HG03460 (cell line): ENCODE measurements around the gene PAK2.
"Not testable (repeated sequence)": the region's sequence is repeated elsewhere in the genome, so short reads cannot be mapped to it uniquely, and the experiment has no call there.

Experiments
- ATAC-seq: cut with Tn5 transposase; IDR thresholded peaks from one replicate; pipeline ENCODE4 v1.9.1; 2021; ENCODE audit not compliant: unreplicated experiment

The PAK2 gene

DNA sequence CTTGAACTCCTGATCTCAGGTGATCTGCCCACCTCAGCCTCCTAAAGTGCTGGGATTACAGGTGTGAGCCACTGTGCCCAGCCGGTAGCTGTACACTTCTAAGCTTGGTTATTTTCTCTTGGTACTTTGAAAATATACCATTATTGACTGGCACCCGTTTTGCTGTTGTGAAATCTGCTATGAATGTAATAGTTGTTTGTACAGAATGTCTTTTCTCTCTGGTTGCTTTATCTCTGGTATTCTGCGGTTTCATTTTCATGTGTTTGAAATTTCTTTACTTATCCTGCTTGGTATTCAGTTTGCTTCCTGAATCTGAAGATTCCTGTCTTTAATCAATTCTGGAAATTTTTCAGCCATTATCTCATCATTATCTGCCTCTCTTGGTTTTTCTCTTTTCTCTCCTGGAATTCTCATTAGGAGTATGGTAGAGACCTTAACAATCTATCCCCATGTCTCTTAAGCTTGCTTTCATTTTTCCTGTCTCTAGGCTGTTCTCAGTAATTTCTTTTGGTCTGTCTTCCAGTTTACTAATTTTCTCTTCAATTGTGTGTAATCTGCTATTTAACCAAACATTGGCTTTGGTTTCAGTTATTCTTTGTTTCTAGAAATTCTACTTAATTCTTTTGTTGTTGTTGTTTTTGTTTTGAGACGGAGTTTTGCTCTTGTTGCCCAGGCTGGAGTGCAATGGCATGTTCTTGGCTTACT, 2.8 kb upstream of the PAK2 start:
- no peak for ATAC-seq

DNA sequence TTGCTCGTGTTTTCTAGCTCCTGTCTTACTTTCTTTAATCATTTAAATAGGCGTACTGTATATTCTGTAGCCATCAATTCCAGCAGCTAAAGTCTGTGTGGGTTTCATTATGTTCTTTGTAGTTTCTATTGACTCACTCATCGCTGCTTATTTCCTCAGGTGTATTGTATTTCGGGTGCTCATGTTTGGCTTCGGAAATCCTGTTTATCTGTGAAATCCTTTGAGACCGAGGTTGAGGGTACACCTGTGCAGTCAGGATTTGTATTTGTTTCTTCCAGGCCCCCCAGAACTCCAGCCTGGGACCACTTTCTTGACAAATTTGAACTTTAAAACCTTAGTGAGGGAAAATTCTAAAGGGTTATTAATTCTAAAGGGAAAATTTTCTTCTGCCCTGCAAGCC, 2.0 kb upstream of the PAK2 start:
- no peak for ATAC-seq

DNA sequence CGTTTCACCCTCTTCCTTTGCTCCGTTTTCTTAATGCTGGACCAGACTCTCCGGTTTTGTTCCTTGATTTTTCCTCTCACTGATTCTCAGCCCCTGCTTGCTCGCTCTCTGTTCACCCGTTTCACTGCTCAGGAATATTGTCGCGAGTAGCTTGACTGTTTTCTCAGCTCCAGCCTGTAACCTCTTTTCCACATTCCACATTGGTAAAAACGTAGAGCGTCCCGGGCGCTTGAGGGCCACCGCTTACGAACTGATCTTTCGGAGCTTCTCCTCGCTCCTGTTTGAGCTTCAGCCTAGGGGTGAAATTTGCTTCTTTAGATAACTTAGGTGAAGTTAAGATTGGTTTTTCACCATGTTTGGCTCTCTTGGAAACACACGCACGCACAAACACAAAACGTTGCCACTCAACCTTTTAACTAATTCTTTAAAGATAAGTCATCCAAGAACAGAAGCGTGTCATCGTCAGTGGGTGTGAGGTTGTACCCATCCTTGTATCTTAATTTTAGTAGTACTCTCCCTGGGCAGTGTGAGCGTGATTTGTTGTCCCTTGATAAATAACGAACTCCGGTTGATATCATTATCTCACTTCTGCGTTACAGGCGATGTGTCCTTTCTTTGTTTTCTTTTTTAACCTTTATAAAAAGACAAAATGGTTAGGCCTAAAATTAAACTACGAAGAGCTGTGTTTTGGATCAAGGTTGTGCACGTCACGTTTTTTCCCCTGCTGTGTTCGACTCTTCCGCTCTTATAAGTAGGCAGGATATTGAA, 1.0 kb downstream of the PAK2 start:
- ATAC-seq = no peak

DNA sequence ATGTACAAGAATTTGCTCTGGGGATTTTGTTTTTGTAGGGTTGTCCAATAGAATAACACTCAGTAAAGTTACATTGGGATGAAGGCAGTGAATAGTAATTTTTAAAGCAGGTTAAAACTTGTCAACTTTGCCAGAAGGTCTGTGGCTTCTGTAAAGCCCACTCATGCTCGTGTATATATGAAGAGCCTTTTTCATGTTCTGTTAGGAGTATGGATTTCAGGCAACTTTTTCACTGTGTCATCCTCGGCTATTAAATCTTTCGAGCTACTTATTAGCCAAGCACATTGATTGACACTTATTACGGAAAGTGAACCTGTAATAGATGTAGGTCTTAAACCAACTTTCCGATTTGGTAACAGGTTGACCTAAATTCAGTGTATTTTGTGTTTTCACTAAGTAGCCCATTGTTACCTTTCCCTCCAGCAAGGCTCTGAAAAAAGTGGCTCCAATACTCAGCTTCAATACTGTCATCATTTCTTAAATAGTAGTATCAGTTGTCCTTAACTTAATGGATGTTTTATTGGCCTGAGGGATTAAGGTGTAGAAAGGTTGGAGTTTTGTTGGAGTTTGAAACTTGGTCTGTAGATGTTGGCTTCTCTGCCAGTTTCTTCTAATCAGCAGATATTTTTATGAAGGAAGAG, 1.7 kb downstream of the PAK2 start:
- ATAC-seq = no peak

DNA sequence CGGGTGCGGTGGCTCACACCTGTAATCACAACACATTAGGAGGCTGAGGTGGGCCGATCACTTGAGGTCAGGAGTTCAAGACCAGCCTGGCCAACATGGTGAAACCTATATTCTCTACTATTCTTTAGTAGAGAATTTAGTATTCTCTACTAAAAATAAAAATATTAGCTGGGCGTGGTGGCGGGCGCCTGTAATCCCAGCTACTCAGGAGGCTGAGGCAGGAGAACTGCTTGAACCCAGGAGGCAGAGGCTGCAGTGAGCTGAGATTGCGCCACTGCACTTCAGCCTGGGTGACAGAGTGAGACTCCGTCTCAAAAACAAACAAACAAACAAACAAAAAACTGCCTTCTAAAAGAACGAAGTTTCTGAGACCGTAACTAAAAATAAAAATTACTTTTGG, 3.9 kb downstream of the PAK2 start:
- not testable (repeated sequence) for ATAC-seq

DNA sequence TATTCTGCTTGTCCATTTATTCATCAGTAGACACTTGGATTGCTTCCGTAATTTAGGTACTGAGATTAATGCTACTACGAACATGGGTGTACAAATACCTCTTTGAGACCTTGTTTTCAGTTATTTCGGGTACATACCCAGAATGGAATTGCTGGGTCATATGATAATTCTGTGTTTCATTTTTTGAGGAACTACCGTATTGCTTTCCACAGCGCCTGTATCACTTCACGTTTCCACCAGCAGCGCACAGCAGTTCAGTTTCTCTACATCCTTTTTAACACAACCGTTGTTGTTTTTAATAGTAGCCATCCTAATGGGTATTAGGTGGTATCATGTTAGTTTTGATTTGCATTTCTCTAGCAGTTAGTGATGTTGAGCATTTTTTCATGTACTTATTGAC, 9.5 kb downstream of the PAK2 start:
- no peak for ATAC-seq

DNA sequence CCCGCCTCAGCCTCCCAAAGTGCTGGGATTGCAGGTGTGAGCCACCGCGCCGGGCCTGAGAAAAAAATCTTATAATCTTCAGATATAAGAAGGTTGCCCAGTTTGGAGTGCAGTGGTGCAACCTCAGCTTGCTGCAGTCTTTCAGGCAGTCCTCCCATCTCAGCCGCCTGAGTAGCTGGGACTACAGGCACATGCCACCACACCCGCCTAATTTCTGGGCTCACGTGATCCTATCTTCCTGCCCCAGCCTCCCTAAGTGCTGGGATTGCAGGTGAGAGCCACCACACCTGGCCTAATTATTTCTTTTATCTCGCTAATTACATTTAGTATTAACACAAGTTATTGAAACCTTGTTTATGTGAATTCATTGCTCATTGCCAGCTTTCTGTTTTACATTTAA, 13.5 kb downstream of the PAK2 start:
- ATAC-seq = no peak

DNA sequence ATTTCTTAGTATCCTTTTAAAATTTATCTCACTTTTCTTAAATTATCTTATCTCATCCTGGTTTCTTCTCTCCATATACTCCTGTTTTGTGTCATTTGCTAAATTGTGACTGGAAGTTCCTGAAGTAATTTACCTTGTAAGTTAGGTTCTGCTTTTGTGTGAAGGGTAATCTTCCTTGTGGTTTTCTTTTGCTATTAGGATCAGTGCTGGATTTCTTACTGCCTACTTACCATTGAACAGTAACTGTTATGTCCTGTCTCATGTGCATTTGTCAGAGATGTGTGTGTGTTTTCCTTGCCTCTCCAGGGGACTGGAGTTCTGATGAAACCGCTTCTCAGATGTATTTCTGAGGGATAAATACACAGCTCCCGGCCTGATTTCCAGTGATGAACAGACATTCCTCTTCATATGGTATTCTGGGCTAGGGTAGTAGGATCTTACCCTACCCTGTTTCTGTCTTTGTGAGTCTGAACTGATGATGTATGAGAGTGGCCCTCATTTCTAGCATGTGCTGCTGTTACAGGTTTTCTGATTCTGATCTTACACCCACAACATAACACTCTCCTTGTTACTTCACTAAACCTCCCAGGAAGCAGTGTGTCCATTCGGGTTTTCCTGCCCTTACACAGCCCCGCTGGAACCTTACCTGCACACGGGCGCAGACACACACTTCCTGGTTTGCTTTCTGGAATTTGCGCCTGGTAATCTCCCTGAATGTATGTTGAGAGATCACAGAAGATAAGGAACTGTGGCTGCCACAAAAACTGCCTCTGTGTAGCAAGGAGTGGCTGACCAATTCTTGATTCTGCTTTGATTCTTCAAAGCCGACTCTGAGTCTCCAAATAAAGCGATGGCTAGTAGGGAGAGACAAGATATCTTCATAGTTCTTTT, 14.7 kb downstream of the PAK2 start:
- no peak for ATAC-seq

DNA sequence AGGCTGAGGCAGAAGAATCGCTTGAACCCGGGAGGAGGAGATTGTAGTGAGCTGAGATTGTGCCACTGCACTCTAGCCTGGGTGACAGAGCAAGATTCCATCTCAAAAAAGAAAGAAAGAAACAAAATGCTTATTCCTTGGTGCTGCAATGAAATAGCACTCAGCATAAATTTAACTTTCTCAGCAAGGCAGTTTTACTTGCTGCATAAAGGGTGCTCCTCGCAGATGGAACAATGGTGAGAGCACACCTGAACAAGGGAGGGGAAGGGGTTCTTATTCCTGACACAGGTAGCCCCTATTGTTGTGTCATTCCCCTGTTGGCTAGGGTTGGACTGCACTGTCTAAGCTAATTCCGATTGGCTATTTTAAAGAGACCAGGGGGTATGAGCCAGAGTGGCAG, 17.1 kb downstream of the PAK2 start:
- ATAC-seq = no peak

DNA sequence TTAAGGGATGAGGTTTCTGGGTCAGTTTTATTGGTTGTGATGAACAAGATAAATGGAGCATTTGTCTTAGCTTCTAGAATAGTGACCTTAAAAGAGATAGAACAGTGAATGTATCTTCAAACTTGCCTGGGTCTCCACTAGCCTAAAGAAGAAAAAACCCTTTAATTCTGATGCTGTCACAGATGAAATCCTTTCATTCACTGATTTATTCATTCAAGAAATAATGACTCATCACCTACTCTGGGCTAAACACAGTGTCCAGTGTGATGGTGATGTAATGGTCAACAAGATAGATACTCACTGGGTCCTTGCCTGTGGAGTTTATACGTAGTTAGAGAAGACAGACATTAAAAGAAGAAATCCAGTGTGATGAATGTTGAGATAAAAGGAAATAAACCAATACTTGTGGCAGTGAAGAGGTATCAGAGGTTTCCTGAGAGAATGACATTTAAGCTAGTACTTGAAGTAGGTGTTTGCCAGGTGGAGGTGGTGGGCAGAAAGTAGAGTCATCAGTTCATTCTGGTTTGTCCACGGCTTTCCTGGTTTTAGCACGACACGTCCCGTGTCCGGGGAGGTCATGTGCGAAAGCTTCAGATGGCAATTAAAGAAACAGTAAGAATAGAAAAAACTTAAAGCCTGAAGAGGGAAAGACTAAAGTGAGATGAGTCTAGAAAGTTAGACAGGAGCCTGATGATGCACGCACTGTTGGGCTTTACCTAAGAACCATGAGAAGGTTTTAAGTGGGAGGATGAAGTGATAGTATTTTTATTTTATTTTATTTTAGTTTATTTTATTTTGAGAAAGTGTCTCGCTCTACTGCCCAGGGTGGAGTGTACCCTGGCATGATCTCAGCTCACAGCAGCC, 18.5 kb downstream of the PAK2 start:
- no peak for ATAC-seq

DNA sequence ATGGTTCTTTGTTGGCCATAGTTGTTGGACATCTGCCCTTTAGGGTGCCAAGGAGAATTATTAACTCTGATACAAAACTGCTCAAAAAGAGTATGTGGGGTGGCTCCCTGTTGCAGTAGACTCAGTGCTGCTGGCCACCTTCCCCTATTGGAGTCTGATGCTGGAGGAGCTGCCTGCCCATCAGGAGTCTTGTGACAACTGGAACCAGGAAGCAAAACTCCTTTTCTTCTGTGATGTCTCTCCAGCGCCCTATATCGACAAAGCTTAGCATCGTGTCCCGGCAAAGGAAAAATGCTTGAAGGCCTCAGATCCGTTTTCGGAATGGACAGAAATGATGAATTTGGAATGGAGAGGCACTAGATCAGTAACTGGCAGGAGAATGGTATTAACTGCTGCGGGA, 23.5 kb downstream of the PAK2 start:
- ATAC-seq = no peak

DNA sequence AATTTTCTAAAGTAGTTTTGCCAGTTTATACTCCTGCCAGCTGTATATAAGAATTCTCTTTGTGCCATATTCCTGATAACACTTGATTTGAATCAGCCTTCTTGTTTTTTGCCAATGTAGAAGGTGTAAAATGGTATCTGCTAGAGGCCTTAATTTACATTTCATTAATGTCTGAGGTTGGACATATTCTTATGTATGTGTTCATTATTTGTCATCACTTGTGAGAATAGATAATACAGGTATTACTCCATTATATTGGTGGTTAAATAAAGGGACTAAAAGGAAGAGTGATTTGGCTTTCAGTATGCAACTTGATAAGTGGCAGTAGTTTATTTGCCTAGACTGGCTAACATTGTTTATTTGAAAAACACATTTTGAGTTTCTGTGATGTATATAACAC, 25.8 kb downstream of the PAK2 start:
- no peak for ATAC-seq

DNA sequence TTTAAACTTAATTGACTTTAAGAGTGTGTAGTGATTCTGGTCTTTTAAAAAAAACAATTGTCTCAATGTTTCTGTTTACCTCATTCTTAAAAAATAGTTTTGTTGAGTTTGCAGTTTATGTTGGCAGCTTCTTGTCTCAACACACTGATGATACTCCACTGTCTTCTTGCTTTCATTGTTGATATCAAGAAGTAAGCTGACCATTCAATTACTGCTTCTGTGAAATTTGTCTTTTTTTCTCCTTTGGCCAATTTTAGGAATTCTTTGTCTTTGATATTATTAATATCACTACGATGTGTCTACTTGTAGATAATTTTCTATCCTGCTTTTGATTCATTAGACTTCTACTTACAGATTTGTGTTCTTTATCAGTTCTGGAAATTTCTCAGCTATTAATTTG, 31.4 kb downstream of the PAK2 start:
- ATAC-seq = no peak

DNA sequence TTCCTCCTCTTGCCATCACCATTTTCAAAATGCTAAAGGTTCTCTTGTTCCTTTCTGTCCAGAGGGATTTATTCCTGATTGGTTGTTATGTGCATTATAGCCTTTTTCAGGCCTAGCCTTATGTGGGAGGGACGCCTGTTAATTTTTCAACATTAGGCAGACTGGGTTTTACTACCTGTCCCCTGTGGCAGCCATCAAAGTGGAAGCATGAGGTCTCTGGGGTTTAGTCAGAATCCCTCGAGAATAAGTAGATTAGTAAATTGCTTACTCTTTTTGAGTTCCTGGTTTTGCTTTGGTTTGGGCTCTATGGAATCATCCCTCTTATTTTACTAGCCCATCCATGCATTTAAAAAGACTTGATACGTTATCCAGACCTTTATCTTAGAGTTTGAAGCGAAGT, 32.4 kb downstream of the PAK2 start:
- no peak for ATAC-seq

DNA sequence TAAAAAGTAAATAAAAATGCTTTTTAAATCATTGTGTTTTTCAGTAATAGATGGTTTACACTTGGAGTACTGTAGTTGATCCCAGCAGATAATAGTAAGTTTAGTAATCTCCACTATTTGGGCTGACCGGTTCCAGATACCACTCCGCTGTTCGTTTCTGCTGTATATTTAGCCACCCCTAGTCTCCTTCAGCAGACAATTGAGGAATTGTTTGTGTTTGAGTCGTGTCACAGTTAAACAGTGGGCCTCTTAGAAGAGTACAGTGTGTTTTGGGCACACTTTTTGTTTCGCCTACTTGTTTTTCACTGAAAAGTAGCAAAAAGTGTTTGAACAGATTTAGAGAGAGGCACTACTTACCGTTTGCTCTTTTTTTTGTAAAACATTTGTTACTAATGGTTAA, 33.2 kb downstream of the PAK2 start:
- no peak for ATAC-seq

DNA sequence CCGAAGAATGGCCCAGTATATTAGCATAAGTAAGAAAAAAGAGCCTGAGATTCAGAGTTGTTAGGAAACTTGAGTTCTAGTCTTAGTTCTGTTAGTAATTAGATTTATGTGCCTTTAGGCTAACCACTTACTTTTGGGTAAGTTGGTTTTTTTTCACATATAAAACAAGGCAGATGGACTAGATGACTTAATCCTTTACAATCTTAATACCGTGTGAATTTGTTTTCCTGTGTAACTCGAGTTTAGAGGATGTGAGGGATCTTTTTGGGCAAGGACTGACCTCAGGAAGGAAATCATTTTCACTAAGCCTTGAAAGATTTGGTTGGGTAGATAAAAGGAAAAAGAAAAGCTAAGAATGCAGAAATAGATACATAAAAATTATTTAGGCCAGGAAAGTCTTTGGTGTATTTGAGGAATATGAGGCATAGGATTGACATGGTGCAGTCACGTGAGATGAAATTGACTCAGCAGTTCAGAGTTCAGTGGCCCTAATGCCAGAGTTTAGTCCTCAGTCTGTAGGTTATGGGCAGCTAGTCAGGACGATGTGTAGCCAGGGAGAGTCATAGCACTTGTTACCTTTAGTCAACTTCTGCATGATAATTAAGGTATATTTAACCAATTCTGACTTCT, 34.6 kb downstream of the PAK2 start:
- ATAC-seq = no peak

DNA sequence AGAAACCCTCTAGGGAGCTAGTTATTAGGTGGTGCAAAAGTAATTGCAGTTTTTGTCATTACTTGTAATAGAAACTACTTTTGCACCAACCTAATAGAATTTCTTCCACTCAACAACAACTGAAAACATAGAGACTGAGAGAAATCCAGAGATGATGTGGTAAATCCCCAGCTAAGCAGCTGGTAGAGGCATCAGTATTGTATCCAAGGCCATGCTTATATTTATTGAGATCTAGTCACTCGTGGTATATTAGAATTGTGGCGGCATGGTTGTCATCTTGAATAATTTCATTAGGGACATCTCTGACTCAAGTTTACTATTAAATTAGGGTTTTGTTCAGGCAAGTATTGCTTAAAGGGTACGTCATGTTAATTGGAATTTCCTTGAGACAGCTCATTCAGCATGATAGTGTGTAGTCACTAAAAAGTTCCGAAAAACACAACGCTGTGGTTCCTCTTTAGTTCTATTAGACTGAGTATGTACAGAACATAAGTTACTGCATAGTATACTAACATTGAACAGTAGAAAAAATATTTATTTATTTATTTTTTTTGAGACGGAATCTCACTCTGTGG, 35.3 kb downstream of the PAK2 start:
- no peak for ATAC-seq

DNA sequence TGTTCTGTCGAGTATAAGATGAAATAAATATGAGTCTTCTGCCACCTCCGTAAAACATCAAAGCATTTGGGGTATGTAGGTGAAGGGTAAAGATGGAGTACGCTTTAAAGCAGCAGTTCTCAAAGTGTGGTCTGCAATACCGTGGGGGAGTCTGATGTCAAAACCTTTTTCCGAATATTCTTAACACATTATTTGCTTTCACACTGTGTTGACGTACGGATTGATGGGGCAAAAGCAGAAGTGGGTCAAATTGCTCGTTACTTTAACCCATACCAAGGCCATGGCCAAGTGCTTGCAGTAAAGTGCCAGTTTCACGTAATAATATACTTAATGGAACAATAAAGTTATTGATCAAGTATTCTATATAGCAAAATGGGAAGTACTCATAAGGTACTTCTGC, 36.3 kb downstream of the PAK2 start:
- ATAC-seq = no peak

DNA sequence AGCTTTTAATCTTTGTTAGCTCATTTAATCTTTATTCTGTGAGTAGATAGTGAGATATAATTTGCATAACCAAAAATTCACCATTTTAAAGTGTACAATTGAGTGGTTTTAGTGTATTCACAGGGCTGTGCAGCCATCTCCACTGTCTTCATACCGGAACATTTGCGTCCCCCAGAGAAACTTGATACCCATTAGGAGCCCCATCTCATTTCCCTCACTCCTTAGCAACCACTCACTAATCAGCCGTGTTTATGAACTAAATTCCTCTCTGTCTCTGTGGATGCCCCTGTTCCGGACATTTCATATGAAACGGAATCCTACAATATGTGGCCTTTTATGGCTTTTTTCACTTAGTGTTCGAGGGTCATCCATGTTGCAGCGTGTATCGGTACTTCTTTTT, 38.2 kb downstream of the PAK2 start:
- no peak for ATAC-seq

DNA sequence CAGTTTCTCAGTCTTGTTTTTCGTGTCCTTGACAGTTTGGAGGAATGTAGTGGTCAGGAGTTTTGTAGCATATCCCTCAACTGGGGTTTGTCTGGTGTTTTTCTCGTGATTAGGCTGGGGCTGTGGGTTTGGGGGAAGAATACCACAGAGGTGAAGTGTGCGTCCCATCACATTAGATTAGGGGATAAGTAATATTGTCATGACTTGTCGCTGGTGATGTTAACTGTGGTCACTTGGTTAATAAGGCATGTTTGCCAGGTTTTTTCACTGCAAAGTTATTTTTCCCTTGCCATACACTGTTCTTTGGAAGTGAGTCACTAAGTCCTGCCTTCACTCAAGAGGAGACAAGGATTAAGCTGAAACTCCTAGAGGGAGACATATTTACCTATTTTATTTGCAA, 39.1 kb downstream of the PAK2 start:
- ATAC-seq = no peak
